ENCODE measurements around the gene NPC1L1. TPM values are rescaled to one million over a fixed set of nuclear protein-coding genes. Genes with fewer than 3 reads are reported as not detected.

NPC1L1 gene
- total and polyA plus RNA-seq, 2 of the 13 experiments (the other 11 are each of a cell fraction or from before 2014, with no cell fraction given) = 4.8 to 14.5 TPM

GRCh38 chr7:44581879-44582603 lies 40.9 kb upstream of the NPC1L1 start, which contains the start of gene TMED4 (continued):
- TF ChIP-seq ZSCAN5A (CRISPR knock-in tag; IDR thresholded peaks at IDR 0.05; ENCODE audit: borderline replicate concordance) (peak; percentile 73), TOE1 (CRISPR knock-in tag; IDR thresholded peaks at IDR 0.05) (no peak), RELA (CRISPR knock-in tag; IDR thresholded peaks at IDR 0.05) (no peak; the same call in 1 of the 2 replicates), SALL2 (CRISPR knock-in tag; IDR thresholded peaks at IDR 0.05) (no peak), XBP1 (CRISPR knock-in tag; IDR thresholded peaks at IDR 0.05) (0 out of 2 replicates have a peak, but pooled peaks have one; percentile 38), BCLAF1 (IDR thresholded peaks at IDR 0.05) (no peak), KLF15 (CRISPR knock-in tag; IDR thresholded peaks at IDR 0.05; ENCODE audit: borderline replicate concordance) (0 out of 2 replicates have a peak, but pooled peaks have one; percentile 80), ZNF512 (CRISPR knock-in tag; IDR thresholded peaks at IDR 0.05) (no peak), RARG (CRISPR knock-in tag; IDR thresholded peaks at IDR 0.05; ENCODE audit: low read depth) (no peak), ZNF556 (CRISPR knock-in tag; IDR thresholded peaks at IDR 0.05; ENCODE audit: borderline replicate concordance) (no peak; the same call in 1 of the 2 replicates), USF2 (IDR thresholded peaks at IDR 0.05; ENCODE audit: low read depth, low read length) (no peak), USF2 (CRISPR knock-in tag; IDR thresholded peaks at IDR 0.05; ENCODE audit: borderline replicate concordance) (no peak; the same call in 1 of the 2 replicates), NFYB (CRISPR knock-in tag; IDR thresholded peaks at IDR 0.05) (peak; percentile 7; the same call in 1 of the 2 replicates), PHF5A (CRISPR knock-in tag; IDR thresholded peaks at IDR 0.05; ENCODE audit: low read depth, unreplicated experiment) (no peak), ZNF672 (CRISPR knock-in tag; IDR thresholded peaks at IDR 0.05) (no peak), ZSCAN29 (CRISPR knock-in tag; conservative IDR thresholded peaks at IDR 0.05) (no peak)
- TF ChIP-seq, protein P1, sequence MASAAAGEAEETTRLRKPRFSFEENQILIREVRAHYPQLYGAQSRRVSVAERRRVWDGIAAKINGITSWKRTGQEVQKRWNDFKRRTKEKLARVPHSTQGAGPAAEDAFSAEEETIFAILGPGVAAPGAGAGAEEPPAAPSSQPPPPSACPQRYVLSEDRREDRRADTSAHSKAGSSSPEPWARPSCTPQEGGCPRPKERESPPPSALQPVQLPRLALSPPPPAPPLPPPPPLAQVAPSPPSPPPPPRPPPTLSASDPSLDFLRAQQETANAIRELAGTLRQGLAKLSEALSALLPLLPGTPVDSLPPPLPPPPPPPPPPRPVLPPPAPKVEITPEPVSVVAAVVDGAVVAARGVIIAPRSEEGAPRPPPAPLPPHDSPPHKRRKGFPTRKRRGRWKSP (CRISPR knock-in tag; IDR thresholded peaks at IDR 0.05) = peak; percentile 97
- TF ChIP-seq, protein P2, sequence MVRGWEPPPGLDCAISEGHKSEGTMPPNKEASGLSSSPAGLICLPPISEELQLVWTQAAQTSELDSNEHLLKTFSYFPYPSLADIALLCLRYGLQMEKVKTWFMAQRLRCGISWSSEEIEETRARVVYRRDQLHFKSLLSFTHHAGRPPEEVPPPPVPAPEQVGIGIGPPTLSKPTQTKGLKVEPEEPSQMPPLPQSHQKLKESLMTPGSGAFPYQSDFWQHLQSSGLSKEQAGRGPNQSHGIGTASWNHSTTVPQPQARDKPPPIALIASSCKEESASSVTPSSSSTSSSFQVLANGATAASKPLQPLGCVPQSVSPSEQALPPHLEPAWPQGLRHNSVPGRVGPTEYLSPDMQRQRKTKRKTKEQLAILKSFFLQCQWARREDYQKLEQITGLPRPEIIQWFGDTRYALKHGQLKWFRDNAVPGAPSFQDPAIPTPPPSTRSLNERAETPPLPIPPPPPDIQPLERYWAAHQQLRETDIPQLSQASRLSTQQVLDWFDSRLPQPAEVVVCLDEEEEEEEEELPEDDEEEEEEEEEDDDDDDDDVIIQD (CRISPR knock-in tag; IDR thresholded peaks at IDR 0.05; ENCODE audit: low read depth) = no peak

All from HepG2 (cell line).